Gastroesophageal sphincter (tissue), 3 donors: ENCODE results near the gene MRPL14.

Experiments
- CTCF ChIP-seq, 4 experiments: fragments of 200-600 bp in 2 of 4; fragments of 450-650 bp in 2 of 4; sonication (generic) in 1 of 4; IDR thresholded peaks; one replicate each; pipeline ENCODE4 v1.5.1; 2017 to 2019; ENCODE audit warnings: antibody characterized with exemption in 4 of 4, mild to moderate bottlenecking in 2 of 4, moderate library complexity in 2 of 4
- EP300 ChIP-seq: sonication (generic); formaldehyde crosslinking; IDR thresholded peaks from one replicate; pipeline ENCODE4 v1.6.1; 2017; ENCODE audit warnings: antibody characterized with exemption, mild to moderate bottlenecking
- POLR2A ChIP-seq, 2 donors: fragments of 450-650 bp; IDR thresholded peaks; one replicate each; pipeline ENCODE4 v1.6.1; 2017; ENCODE audit warnings: antibody characterized with exemption in 2 of 2, mild to moderate bottlenecking in 2 of 2, moderate library complexity in 1 of 2
- POLR2AphosphoS5 ChIP-seq: sonication (generic); formaldehyde crosslinking; IDR thresholded peaks from one replicate; pipeline ENCODE4 v1.6.1; 2017; ENCODE audit warnings: antibody characterized with exemption

DNA sequence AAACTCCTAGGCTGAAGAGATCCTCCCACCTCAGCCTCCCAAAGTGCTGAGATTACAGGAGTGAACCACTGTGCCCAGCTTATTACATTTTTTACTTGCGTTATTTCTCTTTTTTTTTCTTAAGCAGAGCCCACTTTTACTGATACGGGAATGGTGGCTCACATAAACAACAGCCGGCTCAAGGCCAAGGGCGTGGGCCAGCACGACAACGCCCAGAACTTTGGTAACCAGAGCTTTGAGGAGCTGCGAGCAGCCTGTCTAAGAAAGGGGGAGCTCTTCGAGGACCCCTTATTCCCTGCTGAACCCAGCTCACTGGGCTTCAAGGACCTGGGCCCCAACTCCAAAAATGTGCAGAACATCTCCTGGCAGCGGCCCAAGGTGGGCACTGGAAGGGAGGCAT, 41.9 kb upstream of the MRPL14 start:
- no peak for TF ChIP-seq POLR2A (IDR thresholded peaks at IDR 0.05)
- TF ChIP-seq POLR2AphosphoS5 = no peak
- no peak for TF ChIP-seq EP300
- no peak for TF ChIP-seq CTCF (IDR thresholded peaks at IDR 0.05)
